Stimulated activated CD4-positive, alpha-beta T cell treated with anti-CD3 and anti-CD28 coated beads, Interleukin-1b, Interleukin-23, amount 100 ng/mL, for 1 hour (primary cell): ENCODE measurements around the gene ARID5A.
"Not testable (repeated sequence)": the region's sequence is repeated elsewhere in the genome, so short reads cannot be mapped to it uniquely, and the experiment has no call there.

ENCODE experiments used
- DNase-seq, 2 donors: peaks; one replicate each; pipeline ENCODE4 v3.0.0-alpha.2; 2020; ENCODE audit warnings: low read depth in 2 of 2

The ARID5A gene, protein sequence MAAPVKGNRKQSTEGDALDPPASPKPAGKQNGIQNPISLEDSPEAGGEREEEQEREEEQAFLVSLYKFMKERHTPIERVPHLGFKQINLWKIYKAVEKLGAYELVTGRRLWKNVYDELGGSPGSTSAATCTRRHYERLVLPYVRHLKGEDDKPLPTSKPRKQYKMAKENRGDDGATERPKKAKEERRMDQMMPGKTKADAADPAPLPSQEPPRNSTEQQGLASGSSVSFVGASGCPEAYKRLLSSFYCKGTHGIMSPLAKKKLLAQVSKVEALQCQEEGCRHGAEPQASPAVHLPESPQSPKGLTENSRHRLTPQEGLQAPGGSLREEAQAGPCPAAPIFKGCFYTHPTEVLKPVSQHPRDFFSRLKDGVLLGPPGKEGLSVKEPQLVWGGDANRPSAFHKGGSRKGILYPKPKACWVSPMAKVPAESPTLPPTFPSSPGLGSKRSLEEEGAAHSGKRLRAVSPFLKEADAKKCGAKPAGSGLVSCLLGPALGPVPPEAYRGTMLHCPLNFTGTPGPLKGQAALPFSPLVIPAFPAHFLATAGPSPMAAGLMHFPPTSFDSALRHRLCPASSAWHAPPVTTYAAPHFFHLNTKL

GRCh38 chr2:96536445-96537065 is at the start of gene ARID5A:
ARID5A (plus strand) TSS chr2:96536752; CDS start chr2:96536827, 75 bp downstream.
- DNase-seq, result peak; percentile 77 to 90

DNA sequence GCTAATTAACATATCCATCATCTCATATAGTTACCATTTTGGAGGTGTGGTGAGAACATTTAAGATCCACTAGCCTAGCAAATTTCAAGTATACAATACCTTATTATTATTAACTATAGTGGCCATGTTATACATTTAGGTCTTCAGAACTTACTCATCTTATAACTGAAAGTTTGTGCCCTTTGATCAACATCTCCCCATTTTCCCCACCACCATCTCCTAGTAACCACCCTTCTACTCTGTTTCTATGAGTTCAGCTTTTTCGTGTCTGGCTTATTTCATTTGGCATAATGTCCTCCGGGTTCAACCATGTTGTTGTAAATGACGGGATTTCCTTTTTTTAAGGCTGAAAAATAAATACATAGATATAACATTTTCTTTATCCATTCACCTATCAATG is 47.3 kb upstream of the ARID5A start:
- DNase-seq, result no peak

DNA sequence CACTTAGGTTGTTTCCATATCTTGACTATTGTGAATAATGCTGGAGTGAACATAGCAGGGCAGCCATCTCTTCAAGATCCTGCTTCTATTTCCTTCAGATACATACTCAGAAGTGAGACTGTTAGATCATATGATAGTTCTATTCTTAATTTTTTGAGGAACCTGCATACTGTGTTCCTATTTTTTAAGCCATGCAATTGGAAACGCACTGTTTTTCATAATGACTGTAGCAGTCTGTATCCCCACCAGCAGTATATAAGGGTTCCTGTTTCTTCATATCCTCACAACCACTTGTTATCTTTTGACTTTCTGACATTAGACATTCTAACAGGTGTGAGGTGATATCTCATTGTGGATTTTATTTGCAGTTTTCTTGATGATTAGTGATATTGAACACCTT is 46.9 kb upstream of the ARID5A start:
- DNase-seq, result no peak

DNA sequence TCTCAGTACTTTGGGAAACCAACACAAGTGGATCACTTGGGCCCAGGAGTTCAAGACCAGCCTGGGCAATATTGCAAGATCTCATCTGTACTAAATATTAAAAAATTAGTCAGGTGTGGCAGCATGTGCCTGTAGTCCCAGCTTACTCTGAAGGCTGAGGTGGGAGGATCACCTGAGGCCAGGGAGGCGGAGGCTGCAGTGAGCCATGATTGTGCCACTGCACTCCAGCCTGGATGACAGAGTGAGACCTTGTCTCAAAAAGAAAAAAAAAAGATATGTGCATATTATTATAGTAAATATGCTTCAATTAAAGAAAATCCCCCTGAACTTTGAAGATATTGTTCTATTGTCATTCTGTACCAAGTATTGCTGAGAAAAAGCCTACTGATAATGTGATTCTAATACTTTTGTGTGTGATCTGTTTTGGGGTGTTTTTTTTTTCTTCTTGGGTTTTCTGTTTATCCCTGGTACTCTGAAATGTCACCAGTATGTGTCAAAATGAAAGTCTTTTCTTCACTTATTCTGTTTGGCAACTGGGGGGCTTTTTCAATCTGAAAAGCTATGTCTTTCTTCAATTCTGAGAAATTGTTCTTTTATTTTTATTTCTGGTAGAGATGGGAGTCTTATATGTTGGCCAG is 44.6 kb upstream of the ARID5A start:
- DNase-seq, result no peak

DNA sequence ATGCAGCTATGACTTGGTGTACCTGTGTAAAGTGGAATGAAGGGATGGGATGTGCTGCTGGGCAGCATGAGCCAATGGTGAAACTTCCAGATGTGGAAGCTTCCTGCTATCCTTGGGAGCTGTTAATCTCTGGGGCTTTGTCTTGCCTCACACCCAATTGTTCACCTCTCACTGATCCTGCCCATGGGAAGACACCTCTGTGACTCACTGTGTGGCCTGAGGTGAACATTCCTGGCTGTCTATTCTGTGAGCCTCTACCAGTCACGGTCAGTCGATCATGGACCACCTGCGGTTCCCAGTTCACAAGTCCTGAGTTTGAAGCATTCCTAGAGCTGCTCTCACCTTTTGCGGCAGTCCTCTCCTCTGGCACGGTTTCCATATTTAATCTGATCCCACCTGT is 43.5 kb upstream of the ARID5A start:
- no peak for DNase-seq

DNA sequence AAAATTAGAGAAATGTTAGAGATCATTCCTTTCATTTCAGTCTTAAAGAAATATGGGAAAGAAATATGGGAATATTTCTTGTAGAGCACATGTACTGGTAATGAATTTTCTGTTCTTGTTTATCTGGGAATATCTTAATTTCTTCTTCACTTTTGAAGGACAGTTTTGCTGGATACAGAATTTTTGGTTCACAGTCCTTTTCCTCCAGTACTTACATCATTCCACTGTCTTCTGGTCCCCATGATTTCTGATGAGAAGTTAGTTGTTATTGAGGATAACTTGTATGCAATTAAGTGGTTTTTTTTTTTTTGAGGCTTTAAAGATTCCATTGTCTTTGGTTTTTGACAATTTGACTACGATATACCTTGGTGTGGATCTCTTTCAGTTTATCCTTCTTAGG is 42.4 kb upstream of the ARID5A start:
- no peak for DNase-seq

DNA sequence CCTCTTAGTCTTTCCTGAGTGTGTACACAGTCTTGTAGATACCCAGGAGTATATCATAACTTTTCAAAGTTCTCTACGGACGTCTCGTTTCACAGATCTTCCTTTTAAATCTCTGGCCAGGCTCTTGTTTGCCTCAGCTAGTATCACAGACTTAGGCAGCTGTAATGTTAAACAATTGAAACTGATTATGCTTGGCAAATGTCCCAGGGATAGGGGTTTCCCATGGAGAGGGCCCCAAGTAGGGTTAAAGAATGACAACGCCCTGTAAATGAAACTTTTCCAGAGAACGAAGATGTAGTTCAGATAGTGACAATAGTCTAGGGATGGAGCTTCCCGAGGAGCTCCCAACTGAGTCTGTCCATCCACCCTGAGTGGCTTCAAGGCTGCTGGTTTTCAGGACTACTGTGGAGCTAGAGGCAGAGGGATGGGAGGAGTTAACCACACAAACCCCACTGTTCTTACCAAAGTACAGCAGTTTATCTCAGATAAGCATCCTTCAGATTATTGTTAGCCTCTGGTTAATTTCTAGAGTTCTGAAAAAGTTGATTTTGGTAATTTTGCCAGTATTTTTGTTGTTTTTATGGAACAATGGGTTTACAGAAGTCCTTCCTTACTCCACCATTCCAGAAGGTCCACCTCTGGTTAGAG is 40.4 kb upstream of the ARID5A start:
- DNase-seq, result no peak

- DNase-seq, result no peak
Observed at GRCh38 chr2:96498021-96498431, 38.5 kb upstream of the ARID5A start.

DNA sequence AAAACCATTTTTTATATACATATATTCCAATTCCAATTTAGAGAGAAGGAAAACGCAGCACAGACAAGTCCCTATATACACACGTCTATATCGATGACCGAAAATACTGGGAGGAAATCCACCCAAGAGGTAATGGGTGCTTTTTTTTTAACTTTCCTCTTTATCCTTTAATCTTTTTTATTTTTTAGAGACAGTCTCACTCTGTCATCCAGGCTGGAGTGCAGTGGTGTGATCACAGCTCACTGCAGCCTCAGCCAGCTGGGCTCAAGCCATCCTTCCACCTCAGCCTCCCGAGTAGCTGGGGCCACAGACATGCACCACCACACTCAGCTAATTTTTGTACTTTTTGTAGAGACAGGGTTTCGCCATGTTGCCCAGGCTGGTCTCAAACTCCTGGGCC is 37.9 kb upstream of the ARID5A start:
- not testable (repeated sequence) for DNase-seq

DNA sequence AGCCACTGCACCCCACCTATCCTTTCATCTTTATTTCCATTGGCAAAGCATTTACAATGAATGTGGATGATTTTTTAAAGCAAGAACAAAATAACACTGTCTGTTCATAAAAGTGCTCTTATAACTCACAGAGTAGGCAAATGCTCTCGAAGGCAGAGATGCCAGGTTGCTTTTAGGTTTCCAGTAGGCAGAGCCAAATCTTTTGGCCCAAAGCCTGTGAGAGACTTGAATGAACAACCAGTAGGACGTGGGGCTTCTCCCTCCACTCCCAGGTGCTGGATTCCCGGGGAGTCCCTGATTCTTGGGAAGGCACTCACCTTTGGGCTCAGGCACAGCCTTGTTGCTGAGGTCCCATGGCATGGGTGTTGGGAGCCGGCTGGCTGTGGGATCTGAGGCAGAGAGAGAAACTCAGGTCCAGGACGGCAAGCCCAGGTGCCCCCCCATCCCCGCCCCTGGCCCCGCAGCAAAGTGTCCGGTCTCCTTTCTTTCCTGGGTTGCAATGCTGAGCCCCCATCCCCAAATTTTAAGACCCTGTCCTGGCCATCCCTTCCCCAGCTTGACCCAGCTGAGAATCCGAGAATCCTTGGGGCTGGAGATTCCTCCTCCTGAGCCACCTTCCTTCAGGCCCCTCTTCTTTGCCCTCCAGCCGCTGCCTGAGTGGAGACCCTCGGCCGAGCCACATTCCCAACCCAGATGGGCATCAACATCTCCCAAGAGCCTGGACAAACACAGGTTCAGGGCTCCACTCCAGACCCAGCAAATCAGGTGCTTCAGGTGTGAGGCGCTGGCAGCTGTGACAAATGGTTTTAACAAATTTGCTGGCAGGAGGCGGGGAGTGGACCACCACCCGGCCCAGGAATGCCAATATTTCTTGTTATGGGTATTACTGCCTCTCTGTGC is 37.2 kb upstream of the ARID5A start:
- DNase-seq, result no peak

GRCh38 chr2:96500385-96501066 is 36.0 kb upstream of the ARID5A start:
- no peak for DNase-seq

DNA sequence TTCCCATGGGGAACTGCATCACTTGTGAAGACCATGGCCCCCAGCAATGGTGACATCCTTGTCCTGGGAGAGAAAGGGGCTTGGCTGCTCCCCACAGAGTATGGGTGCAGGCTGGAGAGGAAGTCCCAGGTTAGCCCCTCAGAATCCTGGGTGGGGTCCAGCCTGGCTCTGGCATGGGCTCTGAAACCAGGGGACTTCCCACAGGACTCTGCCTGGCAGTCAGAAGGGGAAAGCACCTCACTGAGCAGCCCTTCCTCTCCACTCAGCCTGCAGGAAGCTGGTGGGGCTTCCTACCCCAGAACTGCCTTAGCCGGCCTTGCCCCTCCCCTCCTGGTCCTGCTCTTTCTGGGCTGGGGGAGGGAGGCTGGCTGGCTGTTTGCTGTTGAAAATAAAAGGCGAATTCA is 35.1 kb upstream of the ARID5A start:
- DNase-seq, result no peak

DNA sequence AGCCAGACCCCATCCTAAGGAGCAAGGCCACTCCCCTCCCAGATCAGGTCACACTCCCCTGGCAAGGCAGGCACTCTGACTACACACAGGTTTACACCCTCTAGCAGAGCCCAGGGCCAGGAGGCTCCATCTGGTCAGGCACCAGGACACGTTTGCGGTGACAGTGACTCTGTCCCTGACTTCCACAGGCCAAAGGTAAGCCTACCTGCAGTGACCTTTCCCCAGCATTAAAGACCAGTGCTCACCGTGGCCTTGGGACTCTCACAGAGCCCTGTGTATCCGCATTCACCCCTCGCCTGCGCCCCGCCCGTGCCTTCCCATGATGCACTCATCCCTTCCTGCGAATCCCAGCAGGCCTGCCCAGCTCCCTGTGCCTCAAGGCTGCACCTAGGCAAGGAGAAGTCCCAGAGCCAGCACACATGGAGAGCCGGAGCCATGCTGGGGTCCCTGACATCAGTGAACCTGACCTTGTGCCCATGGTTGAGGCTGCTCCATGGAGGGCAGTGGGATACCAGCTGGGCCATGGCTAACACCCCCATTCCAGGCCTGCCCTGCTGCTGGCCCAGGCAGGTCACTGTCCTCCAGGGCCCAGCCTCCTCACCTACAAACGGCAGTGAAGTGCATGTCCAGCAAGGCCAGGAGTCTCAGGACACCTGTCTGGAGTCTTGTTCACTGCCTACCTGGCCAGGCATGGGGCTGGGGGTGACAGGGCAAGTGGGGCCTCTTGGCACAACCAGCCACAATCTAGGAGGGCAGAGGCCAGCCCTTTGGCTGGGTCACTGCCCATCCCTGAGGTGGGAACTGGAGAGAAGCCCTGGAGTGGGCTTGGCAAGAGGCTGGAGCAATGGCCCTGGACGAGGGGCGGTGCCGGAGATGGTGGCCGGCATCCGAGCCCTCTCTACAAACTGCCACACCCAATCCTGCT is 34.4 kb upstream of the ARID5A start:
- DNase-seq, result no peak

DNA sequence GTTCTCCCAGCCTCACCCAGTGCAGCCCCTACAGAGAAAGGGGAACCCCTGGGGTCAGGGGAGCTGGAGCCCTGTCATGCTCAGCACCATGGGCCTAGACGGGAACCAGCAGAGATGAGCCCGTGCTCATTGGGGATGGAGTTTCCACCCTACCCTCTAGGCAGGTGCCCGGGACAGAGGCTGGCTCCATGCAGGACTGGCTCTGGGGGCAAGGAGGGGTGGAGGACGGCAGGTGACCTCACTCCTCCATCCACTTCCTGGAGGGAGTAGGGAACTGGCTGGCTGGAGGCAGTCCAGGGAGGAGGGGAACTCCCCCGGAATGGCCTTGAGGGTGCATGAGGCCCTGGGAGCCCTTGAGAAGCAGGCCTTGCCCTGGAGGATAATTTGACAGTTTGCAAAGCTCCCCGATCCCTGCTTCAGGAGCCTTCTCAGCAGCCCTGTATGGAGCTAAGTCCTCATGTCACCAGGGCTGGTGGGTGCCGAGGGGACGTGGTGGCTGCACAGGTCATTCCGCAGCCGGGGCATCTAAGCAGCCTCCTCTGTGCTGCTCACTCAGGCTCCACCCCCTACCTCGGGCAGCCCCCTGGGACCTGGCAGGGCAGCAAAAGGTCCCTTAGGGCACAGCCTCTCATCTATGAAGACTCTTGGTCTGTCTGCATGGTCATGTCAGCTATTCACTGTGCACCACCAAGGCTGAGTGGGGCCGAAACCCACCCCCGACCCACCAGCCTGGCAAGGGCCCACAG is 33.5 kb upstream of the ARID5A start:
- no peak for DNase-seq

DNA sequence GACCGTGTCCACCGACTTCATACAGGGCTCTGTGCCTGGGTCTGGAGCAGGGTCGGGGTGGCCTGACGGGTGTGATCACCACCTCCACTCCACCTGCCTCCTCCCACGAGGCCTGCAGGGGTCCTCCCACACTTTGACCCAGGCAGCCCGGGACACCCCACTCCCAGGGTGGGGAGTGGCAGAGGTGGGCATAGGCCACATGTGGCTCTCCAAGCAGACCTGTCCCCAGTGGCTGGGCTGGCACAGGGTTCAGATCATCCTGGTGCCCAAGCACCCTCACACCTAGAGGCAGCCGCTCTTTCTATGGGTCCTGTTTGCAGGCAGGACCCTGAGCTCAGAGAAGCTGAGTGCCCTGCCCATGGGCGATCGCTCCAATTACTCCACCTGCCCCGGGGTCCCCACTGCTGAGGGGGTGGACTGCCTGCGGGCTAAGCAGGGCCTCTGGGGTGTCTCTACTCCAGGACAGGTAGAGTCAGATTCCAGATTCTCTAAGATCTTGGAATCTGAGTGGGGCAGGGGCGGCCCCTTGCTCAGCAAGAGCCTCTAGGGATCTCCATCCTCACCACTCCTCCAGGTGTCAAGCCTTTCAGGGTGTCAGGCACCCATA is 32.8 kb upstream of the ARID5A start:
- no peak for DNase-seq

DNA sequence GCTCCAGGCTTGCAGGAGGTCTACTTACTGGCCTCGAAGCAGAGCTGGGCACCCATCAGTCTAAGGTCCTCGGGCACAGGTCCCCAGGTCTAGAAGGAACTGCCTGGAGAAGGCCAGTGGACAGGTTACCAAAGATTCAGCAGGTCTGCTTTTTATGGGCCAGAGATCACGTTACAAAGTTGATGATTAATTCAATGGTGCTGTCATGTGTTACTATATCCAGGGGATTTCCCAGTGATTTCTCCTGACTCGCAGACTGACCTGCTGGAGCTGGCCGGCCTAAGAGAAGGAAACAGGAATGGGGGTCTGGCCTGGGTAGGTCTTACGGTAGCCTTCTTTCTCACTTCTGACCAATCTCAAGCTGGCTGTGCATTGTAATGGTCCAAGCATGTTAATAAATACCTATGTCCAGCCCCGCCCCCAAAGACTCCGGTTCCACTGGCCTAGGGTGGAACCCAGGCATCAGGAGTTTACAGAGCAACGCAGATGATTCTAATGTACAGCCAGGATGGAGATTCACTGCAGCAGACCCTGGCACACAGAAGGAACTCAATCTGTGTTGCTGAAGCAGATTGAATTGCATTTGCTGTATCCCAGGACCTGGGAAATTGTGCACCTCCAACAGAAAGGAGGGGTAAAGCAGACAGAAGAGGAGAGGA is 31.2 kb upstream of the ARID5A start, which contains the start of gene NEURL3:
TSS of gene NEURL3 (minus strand) at position 127 of the 659 bp plus-strand sequence. CDS start at position 56, 71 bp downstream.
- DNase-seq, result no peak
